GM12865 (cell line): ENCODE measurements around the gene EDN2.

ENCODE experiments used
- DNase-seq: peaks from one replicate; pipeline ENCODE4 v3.0.0; 2010; ENCODE audit warnings: low read depth
- H3K4me3 ChIP-seq: 2 replicates; pipeline ENCODE4 v1.5.1; 2011; ENCODE audit warnings: mild to moderate bottlenecking, low read depth, low read length, control low read depth
- TF ChIP-seq, protein P1 (sequence below): IDR thresholded peaks from 2 replicates; pipeline ENCODE4 v1.5.1; 2011; ENCODE audit warnings: low read length, control low read depth, low read depth, inconsistent platforms; ENCODE audit not compliant: insufficient read depth; ENCODE audit errors: missing control alignments

EDN2 gene

DNA sequence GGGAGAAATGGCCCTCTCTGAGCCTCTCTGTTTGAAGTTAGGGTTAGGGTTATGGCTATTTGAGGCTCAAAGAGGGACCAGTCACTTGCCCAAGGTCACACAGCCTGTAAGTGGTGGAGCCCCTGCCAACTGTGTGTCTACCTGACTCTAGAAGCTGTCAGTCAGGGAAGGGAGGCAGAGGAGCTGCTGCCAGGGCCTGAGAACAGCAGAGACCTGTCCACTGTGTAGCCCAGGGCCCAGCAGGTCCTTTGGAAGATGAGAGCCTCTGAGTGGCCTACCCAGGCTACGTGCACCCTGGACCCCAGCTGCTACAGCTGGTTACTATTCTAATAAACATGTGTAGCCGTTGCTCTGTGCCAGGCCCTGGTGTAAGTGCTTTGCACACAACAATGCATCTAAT is 15.1 kb upstream of the EDN2 start:
- TF ChIP-seq, protein P1, sequence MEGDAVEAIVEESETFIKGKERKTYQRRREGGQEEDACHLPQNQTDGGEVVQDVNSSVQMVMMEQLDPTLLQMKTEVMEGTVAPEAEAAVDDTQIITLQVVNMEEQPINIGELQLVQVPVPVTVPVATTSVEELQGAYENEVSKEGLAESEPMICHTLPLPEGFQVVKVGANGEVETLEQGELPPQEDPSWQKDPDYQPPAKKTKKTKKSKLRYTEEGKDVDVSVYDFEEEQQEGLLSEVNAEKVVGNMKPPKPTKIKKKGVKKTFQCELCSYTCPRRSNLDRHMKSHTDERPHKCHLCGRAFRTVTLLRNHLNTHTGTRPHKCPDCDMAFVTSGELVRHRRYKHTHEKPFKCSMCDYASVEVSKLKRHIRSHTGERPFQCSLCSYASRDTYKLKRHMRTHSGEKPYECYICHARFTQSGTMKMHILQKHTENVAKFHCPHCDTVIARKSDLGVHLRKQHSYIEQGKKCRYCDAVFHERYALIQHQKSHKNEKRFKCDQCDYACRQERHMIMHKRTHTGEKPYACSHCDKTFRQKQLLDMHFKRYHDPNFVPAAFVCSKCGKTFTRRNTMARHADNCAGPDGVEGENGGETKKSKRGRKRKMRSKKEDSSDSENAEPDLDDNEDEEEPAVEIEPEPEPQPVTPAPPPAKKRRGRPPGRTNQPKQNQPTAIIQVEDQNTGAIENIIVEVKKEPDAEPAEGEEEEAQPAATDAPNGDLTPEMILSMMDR, result no peak
- DNase-seq, result no peak
- H3K4me3 ChIP-seq, result no peak overlapping the region

DNA sequence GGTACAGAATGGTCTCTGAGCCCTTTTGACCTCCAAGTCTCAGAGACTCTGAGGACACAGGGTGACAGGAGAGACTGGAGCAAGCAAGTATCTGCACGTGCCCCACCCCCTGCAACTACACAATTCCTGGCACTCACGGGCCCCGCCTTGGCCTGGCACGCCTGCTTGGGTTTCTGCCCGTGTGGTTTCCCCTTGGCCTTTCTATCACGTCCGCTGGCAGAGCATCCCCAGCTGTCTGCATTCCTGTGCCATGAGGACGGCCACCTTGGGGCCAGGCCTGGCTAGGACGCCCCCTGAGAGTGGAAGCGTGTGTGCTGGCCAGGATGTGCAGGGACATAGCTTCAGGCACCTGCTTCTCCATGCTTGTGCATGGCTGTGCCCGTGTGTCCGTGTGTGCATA is 14.3 kb upstream of the EDN2 start:
- TF ChIP-seq, protein P1, result no peak
- H3K4me3 ChIP-seq, result no peak overlapping the region
- no peak for DNase-seq

DNA sequence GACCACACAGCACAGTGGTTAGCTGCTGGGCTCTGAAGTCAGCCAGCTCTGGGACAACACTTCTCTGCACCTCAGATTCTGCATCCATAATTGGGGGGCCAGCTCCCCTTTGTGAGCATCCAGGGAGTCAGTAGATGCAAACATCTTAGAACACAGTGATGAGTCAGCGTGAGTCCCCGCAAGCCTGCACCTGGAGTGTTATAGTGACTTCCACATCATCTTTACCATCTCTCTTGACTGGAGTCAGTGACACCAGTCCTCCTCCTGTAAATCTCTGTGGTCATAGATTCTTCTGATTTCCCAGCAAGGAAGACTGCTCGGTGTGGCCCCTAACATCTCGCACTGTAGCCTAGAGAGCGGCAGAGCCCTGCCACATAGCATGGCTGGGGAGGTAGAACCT is 13.9 kb upstream of the EDN2 start:
- no peak overlapping the region for H3K4me3 ChIP-seq
- TF ChIP-seq, protein P1, result no peak
- DNase-seq, result no peak

DNA sequence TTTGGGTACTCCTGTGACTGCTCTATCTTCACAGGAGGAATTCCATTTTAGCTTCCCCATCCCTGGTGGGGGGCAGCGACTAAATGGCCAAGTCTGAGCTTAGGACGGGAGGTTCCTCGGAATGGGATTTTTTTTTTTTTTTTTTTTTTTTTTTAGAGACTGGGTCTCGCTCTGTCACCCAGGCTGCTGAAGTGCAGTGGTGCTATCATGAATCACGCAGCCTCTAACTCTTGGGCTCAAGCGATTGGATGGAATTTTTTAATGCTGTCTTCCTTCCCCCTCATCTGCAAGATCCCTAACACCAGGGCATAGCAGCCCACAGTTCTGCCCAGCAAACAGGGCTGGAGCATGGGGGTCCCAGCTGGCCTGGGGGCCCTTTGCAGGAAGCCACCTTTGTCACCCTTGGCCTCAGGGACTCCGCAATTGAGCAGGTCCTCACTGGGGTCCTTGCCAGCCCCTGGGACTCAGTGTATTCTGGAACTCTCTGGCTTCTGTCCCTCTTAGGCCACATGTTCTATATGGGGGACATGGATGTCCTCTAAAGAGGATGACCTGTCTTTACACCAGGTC is 13.1 kb upstream of the EDN2 start:
- DNase-seq, result no peak
- TF ChIP-seq, protein P1, result no peak
- H3K4me3 ChIP-seq, result no peak overlapping the region

DNA sequence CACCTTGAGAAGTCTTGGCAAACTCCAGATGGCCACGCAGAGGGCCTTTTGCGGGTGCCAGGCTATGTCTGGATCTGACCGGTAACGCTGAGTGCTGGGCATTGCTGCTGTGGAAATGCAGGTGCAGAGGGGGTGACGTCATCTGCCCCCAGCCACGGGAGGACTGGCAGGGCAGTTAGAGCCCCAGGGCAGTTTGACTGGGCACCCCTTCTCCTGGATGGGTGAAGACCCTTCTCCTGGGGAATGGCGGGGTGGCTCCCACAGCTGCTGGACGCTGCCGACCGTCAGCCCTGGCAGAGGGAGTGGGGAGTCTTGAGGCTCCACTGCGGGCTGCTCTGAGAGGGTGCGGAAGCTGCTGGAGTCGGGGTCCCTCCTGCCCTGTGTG is 12.6 kb upstream of the EDN2 start:
- DNase-seq, result no peak
- TF ChIP-seq, protein P1, result no peak
- no peak overlapping the region for H3K4me3 ChIP-seq

DNA sequence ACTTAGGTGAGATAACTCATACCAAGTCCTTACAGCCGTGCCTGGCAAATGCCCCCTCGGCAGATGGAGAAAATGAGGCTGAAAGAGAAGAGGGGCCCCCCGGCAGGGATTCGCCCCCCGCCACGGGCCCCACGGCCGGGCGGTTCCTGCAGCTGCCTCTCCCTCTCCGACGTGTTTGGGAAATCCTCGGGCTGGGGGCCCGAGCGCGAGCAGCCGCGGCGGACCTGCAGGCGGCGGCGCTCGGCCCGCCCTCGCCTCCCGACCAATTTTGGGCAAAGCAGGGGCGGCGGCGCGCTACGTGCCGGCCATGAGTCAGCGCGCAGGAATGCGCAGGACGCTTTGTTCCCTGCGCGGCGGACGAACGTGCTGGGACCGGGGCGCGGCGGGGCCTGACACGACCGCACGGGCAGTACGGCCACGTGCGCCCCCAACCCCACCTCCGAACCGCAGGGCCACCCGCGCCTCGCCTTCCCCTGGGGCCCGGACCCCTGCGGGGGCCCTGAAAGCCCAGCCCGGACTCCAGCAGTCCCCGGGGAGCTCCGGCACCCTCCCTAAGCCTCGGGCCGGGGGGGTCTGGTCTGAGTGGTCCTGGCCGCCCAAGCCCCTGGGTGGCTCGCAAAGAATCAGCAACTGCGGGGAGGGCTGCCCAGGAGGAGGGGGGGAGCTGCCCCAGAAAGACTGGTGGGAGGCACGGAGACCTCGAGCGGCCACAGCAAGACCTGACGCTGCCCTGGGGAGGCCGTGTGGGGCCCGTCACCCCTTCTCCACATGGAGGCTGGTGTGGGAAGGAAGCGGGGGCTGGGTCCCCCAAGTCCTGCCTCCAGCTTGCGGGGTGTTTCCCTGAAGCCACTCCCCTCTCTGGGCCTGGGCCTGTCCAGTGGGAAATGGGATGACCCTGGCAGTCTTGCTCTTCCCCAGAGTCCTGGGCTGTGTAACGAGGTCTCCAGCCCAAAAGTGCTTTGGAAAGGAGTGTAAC is 11.9 kb upstream of the EDN2 start:
- peak overlapping the region; percentile 54 for H3K4me3 ChIP-seq
- TF ChIP-seq, protein P1, result no peak
- DNase-seq, result peak; percentile 66
